Stimulated activated effector memory CD8-positive, alpha-beta T cell treated with anti-CD3 and anti-CD28 coated beads, Interleukin-12 subunit alpha, Interleukin-12 subunit beta, amount 100 ng/mL, for 72 hours (primary cell): Measurements from ENCODE around the gene GTF2A1L.

Source experiments
- ATAC-seq: fragments of 150-1000 bp; cut with Tn5 transposase; 2 replicates; pipeline ENCODE4 v1.10.0; 2021
- DNase-seq, 2 donors: peaks; one replicate each; pipeline ENCODE4 v3.0.0; 2021 to 2022; ENCODE audit warnings: low spot score in 2 of 2
- H3K27ac Mint-ChIP-seq: one replicate; pipeline ENCODE4 v1.8.0; 2022; ENCODE audit warnings: mild to moderate bottlenecking, mixed read lengths
- H3K36me3 Mint-ChIP-seq: one replicate; pipeline ENCODE4 v1.8.0; 2022; ENCODE audit warnings: mild to moderate bottlenecking, mixed read lengths
- H3K4me1 Mint-ChIP-seq: one replicate; pipeline ENCODE4 v1.8.0; 2022; ENCODE audit warnings: mixed read lengths
- H3K4me3 Mint-ChIP-seq: one replicate; pipeline ENCODE4 v1.8.0; 2022; ENCODE audit warnings: mild to moderate bottlenecking, mixed read lengths
- H3K9me3 Mint-ChIP-seq: one replicate; pipeline ENCODE4 v1.8.0; 2022; ENCODE audit warnings: mixed read lengths

Gene GTF2A1L

DNA sequence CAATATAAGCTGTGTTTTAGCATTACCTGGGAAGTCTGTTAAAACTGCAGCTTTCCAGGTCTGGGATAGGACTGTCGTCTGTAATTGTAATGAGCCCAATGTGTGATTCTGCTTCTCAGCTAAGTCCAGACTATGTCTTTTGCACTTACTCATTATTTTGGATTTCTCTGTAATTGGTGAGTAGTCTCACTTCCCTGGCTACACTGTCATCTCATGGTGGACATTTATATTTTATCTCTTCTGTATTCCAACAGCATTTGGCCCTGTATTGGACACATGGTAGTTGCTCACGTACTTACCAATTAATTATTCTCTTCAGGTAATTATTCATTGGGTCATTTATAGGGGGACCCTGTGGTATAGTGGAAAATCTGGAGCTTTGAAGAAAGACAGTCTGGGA is 109.9 kb downstream of the GTF2A1L start:
- ATAC-seq (no peak), DNase-seq (no peak)
- Mint-ChIP-seq H3K36me3 (no peaks in the 10 kb centered on the region), H3K4me1 (no peaks in the 10 kb centered on the region), H3K4me3 (no peak overlapping the region), H3K9me3 (no peaks in the 10 kb centered on the region), H3K27ac (no peak overlapping the region)

DNA sequence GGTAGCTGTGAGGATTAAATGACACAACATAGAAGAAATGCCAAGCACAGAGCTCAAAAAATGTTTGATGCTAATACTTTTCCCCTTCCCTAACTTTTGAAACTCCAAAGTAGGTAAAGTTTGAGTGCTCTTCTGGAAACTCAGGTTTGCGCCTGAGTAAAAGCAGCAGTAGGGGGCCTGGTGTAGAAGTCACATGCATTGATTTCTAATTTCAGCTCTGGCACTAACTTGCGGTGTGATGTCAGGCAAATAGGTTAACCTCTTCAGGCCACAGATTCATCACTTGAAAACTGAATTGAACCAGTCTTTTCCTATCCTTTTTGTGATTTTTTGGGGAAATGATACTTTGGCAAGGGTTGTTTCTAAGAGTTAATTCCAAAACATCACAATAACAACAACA is 110.6 kb downstream of the GTF2A1L start:
- no peak for DNase-seq
- Mint-ChIP-seq H3K36me3 (no peaks in the 10 kb centered on the region), H3K4me1 (no peaks in the 10 kb centered on the region), H3K27ac (no peak overlapping the region), H3K9me3 (no peaks in the 10 kb centered on the region), H3K4me3 (no peak overlapping the region)
- no peak for ATAC-seq

GRCh38 chr2:48728840-48729239 is 111.2 kb downstream of the GTF2A1L start:
- no peak for ATAC-seq
- H3K36me3 Mint-ChIP-seq: no peaks in the 10 kb centered on the region
- no peak for DNase-seq
- H3K4me1 Mint-ChIP-seq: no peaks in the 10 kb centered on the region
- H3K27ac Mint-ChIP-seq: no peak overlapping the region
- H3K4me3 Mint-ChIP-seq: no peak overlapping the region
- no peaks in the 10 kb centered on the region for H3K9me3 Mint-ChIP-seq
